Fibroblast of lung (primary cell): Measurements from ENCODE around the gene PNMA6E. TPM values are rescaled to one million over a fixed set of nuclear protein-coding genes. Genes with fewer than 3 reads are reported as not detected.

Experiments used
- DNase-seq, 2 donors: peaks; one replicate each; pipeline versions ENCODE4 v3.0.0 to v3.0.0-alpha.2; 2010; ENCODE audit warnings: low read depth in 2 of 2
- H2AFZ ChIP-seq: 2 replicates; pipeline ENCODE4 v1.5.1; 2012; ENCODE audit warnings: low read length, control low read depth, inconsistent platforms
- H3K27ac ChIP-seq: 2 replicates; pipeline ENCODE4 v1.5.1; 2011; ENCODE audit warnings: low read length, control low read depth; ENCODE audit not compliant: insufficient read depth
- H3K27me3 ChIP-seq: 2 replicates; pipeline ENCODE4 v1.5.1; 2011; ENCODE audit warnings: mild to moderate bottlenecking, low read length; ENCODE audit not compliant: control insufficient read depth, insufficient read depth
- H3K36me3 ChIP-seq: 2 replicates; pipeline ENCODE4 v1.5.1; 2011; ENCODE audit warnings: low read length; ENCODE audit not compliant: control insufficient read depth, insufficient read depth
- H3K4me1 ChIP-seq: 2 replicates; pipeline ENCODE4 v1.5.1; 2011; ENCODE audit warnings: low read length; ENCODE audit not compliant: control insufficient read depth, insufficient read depth; ENCODE audit errors: extremely low read depth
- H3K4me2 ChIP-seq: 2 replicates; pipeline ENCODE4 v1.5.1; 2011; ENCODE audit warnings: low read length, control low read depth; ENCODE audit not compliant: insufficient read depth; ENCODE audit errors: extremely low read depth
- H3K4me3 ChIP-seq, 4 experiments: fragments of 200-600 bp in 1 of 4; sonication (generic) in 1 of 4; replicated peaks in 1 of 4; 2 replicates each; pipeline ENCODE4 v1.5.1; 2011 to 2016; ENCODE audit warnings: low read length in 4 of 4, low read depth in 3 of 4, mild to moderate bottlenecking in 3 of 4, control low read depth in 2 of 4, inconsistent platforms in 1 of 4, mixed read lengths in 1 of 4; ENCODE audit not compliant: insufficient read depth in 1 of 4; ENCODE audit errors: control extremely low read depth in 1 of 4
- H3K79me2 ChIP-seq: 2 replicates; pipeline ENCODE4 v1.5.1; 2012; ENCODE audit warnings: mild to moderate bottlenecking, low read length, inconsistent platforms; ENCODE audit not compliant: control insufficient read depth, insufficient read depth
- H3K9ac ChIP-seq: 2 replicates; pipeline ENCODE4 v1.5.1; 2011; ENCODE audit warnings: mild to moderate bottlenecking, low read length, control low read depth; ENCODE audit not compliant: insufficient read depth
- H3K9me3 ChIP-seq: 2 replicates; pipeline ENCODE4 v1.5.1; 2012; ENCODE audit warnings: low read depth, low read length; ENCODE audit not compliant: control insufficient read depth, insufficient read depth
- H4K20me1 ChIP-seq: 2 replicates; pipeline ENCODE4 v1.5.1; 2011; ENCODE audit warnings: low read length; ENCODE audit not compliant: control insufficient read depth, insufficient read depth; ENCODE audit errors: extremely low read depth
- CTCF ChIP-seq, 2 donors: IDR thresholded peaks in 1 of 2; conservative IDR thresholded peaks in 1 of 2; 1 replicate in 1 of 2; 2 replicates in 1 of 2; pipeline ENCODE4 v1.5.1; 2011 to 2012; ENCODE audit warnings: low read length in 2 of 2, control low read depth in 1 of 2, inconsistent platforms in 1 of 2, low read depth in 1 of 2, mild to moderate bottlenecking in 1 of 2
- EZH2 ChIP-seq: IDR thresholded peaks from 2 replicates; pipeline ENCODE4 v1.5.1; 2012; ENCODE audit warnings: low read length, control low read depth, mild to moderate bottlenecking; ENCODE audit errors: missing control alignments
- polyA plus RNA-seq, 2 donors: library from polyadenylated mRNA; depleted of rRNA in 1 of 2; stranded (reverse) in 1 of 2; unstranded in 1 of 2; fragments of >200 nt; gene quantifications; 2 replicates each; pipeline ENCODE4 v1.2.1, GENCODE V29; 2011 to 2012; ENCODE audit warnings: missing spikeins in 1 of 2
- total RNA-seq: library from RNA; depleted of rRNA; stranded (reverse); fragments of >200 nt; gene quantifications from 2 replicates; pipeline ENCODE4 v1.2.1, GENCODE V29; 2014

The PNMA6E gene
- total and polyA plus RNA-seq, 2 donors (not counting 1 experiment from before 2014, with no cell fraction given), result not detected

- no peaks in the 10 kb centered on the region for H3K36me3 ChIP-seq
- H3K79me2 ChIP-seq, result no peaks in the 10 kb centered on the region
- DNase-seq, result no peak
- H4K20me1 ChIP-seq, result no peaks in the 10 kb centered on the region
- no peak overlapping the region for H3K9ac ChIP-seq
- H3K27ac ChIP-seq, result no peak overlapping the region
- no peaks in the 10 kb centered on the region for H3K4me1 ChIP-seq
- no peaks in the 10 kb centered on the region for H3K9me3 ChIP-seq
- H3K4me3 ChIP-seq, result no peak overlapping the region
- TF ChIP-seq CTCF (conservative IDR thresholded peaks at IDR 0.05 in 1 of 2, IDR thresholded peaks at IDR 0.05 in 1 of 2; ENCODE audit: low read depth in 1 of 2, low read length in 2 of 2) (no peak), EZH2 (no peak)
- H3K27me3 ChIP-seq, result no peaks in the 10 kb centered on the region
- no peak overlapping the region for H3K4me2 ChIP-seq
- H2AFZ ChIP-seq, result no peak overlapping the region
These were observed 4.6 kb downstream of the PNMA6E start for GRCh38 chrX:153396320-153397195.

- Histone ChIP-seq H3K4me3 (no peak overlapping the region), H3K4me2 (no peak overlapping the region), H3K79me2 (no peaks in the 10 kb centered on the region), H3K9ac (no peak overlapping the region), H3K4me1 (no peaks in the 10 kb centered on the region), H4K20me1 (no peaks in the 10 kb centered on the region), H3K27ac (no peak overlapping the region), H3K9me3 (no peaks in the 10 kb centered on the region), H2AFZ (no peak overlapping the region), H3K27me3 (no peaks in the 10 kb centered on the region), H3K36me3 (no peaks in the 10 kb centered on the region)
- DNase-seq, result no peak
- TF ChIP-seq EZH2 (no peak), CTCF (conservative IDR thresholded peaks at IDR 0.05 in 1 of 2, IDR thresholded peaks at IDR 0.05 in 1 of 2; ENCODE audit: low read depth in 1 of 2, low read length in 2 of 2) (no peak)
These were observed 5.4 kb downstream of the PNMA6E start for GRCh38 chrX:153395613-153396319.

GRCh38 chrX:153394612-153395011, 6.5 kb downstream of the PNMA6E start:
- Histone ChIP-seq H3K9me3 (no peaks in the 10 kb centered on the region), H3K79me2 (no peaks in the 10 kb centered on the region), H2AFZ (no peak overlapping the region), H3K9ac (no peak overlapping the region), H3K4me2 (no peak overlapping the region), H3K4me3 (no peak overlapping the region), H3K36me3 (no peaks in the 10 kb centered on the region), H3K4me1 (no peaks in the 10 kb centered on the region), H3K27me3 (no peaks in the 10 kb centered on the region), H3K27ac (no peak overlapping the region), H4K20me1 (no peaks in the 10 kb centered on the region)
- no peak for TF ChIP-seq CTCF (conservative IDR thresholded peaks at IDR 0.05 in 1 of 2, IDR thresholded peaks at IDR 0.05 in 1 of 2; ENCODE audit: low read depth in 1 of 2, low read length in 2 of 2)
- no peak for DNase-seq
